ENCODE data around the gene FBXO46. TPM values are rescaled to one million over a fixed set of nuclear protein-coding genes. Genes with fewer than 3 reads are reported as not detected.

The FBXO46 gene
- total and polyA plus RNA-seq, 2 of the 4 experiments (the other 2 are of a cell fraction), result 3.0 to 6.8 TPM

GRCh38 chr19:45710356-45711130 is 20.2 kb downstream of the FBXO46 start:
- dilution Hi-C loops (cut with HindIII; ENCODE audit: low sequenced_read_pairs, unreplicated experiment) (no loop called here), intact Hi-C loops (cut with micrococcal nuclease) (no loop called here), in situ Hi-C loops (cut with MboI; ENCODE audit: low sequenced_read_pairs) (no loop called here)
- ChIA-PET CTCF (interaction anchor here (0.9 to 1.1 kb wide), 2 partner anchors 18 to 59 kb away, joined by 3 to 5 read pairs; partner anchors contain the start of genes QPCTL and SIX5), POLR2A (ENCODE audit: unreplicated experiment) (interaction anchor here (0.6 kb wide), 2 partner anchors 17 to 196 kb away, joined by 4 to 5 read pairs; no protein-coding TSS in a partner anchor)
- no TSS peak for BruUV-seq (replicated peaks)
- Histone ChIP-seq H4K8ac (ENCODE audit: low read depth in 2 of 2, low read length in 2 of 2) (no peak overlapping the region), H3K4ac (ENCODE audit: low read depth, low read length) (no peak overlapping the region), H2AFZ (replicated peaks; ENCODE audit: low read length, poor library complexity) (no peak overlapping the region), H3K14ac (replicated peaks; ENCODE audit: low read depth, low read length) (no peak overlapping the region), H2BK15ac (ENCODE audit: low read depth, low read length) (no peak overlapping the region), H4K5ac (ENCODE audit: low read depth, low read length) (no peak overlapping the region), H2AK5ac (ENCODE audit: low read depth, low read length) (no peak overlapping the region), H4K20me1 (ENCODE audit: insufficient read depth, low read length) (no peaks in the 10 kb centered on the region), H3K9me1 (ENCODE audit: insufficient read depth, low read length) (no peaks in the 10 kb centered on the region), H2BK20ac (ENCODE audit: low read depth, low read length) (no peak overlapping the region), H3K27ac (ENCODE audit: insufficient read depth, low read length) (no peak overlapping the region), H3K4me3 (ENCODE audit: insufficient read depth, low read depth, low read length) (no peak overlapping the region), H3K79me1 (ENCODE audit: low read depth in 1 of 2, low read length in 2 of 2) (peaks cover 14 to 46% of the 10 kb centered on the region in 2 experiments; a peak in 3 of 4 replicates), H2BK5ac (ENCODE audit: low read depth, low read length, poor library complexity, severe bottlenecking) (no peak overlapping the region), H3K4me2 (ENCODE audit: low read depth, low read length) (no peak overlapping the region), H3K27me3 (ENCODE audit: control insufficient read depth, insufficient read depth, low read length) (no peaks in the 10 kb centered on the region), H3K36me3 (ENCODE audit: control insufficient read depth, insufficient read depth, low read length) (peaks cover 22% of the 10 kb centered on the region), H3K23ac (ENCODE audit: low read depth, low read length) (no peak overlapping the region), H3K9me3 (ENCODE audit: control insufficient read depth, insufficient read depth, low read length) (no peaks in the 10 kb centered on the region), H3K4me1 (ENCODE audit: control insufficient read depth, insufficient read depth, low read length) (no peaks in the 10 kb centered on the region), H3K9ac (ENCODE audit: low read depth, low read length) (no peak overlapping the region), H2BK120ac (ENCODE audit: low read depth, low read length) (no peak overlapping the region), H4K91ac (ENCODE audit: insufficient read depth, low read depth, low read length) (no peak overlapping the region), H3K18ac (ENCODE audit: low read depth, low read length) (no peak overlapping the region), H2AK9ac (replicated peaks; ENCODE audit: low read depth, low read length, poor library complexity) (no peak overlapping the region), H3K56ac (ENCODE audit: extremely low read depth, insufficient read depth, low read length) (no peak overlapping the region)
- no peak for TF ChIP-seq USF2 (IDR thresholded peaks at IDR 0.05; ENCODE audit: low read depth, low read length)
- TF ChIP-seq CTCF (conservative IDR thresholded peaks at IDR 0.05; ENCODE audit: low read depth, low read length), result no peak
- TF ChIP-seq FOS (IDR thresholded peaks at IDR 0.05; ENCODE audit: low read depth, low read length), result no peak
- TF ChIP-seq MAFK (IDR thresholded peaks at IDR 0.05; ENCODE audit: low read depth, low read length), result no peak
- no peak for TF ChIP-seq MXI1 (IDR thresholded peaks at IDR 0.05; ENCODE audit: borderline replicate concordance, low read depth, low read length)
- no peak for TF ChIP-seq BHLHE40 (IDR thresholded peaks at IDR 0.05; ENCODE audit: low read depth, low read length)
- DNase-seq (no peak), ATAC-seq (ENCODE audit: low read depth) (no peak)
- 68% methylated on average over 4 of the region's 10 CpGs; no CpG with 5 or more reads in 1 of the 2 experiments for WGBS, 2 experiments (ENCODE audit: extremely low coverage in 2 of 2, insufficient read length in 1 of 2)

Data from IMR-90 (cell line).